HG02970 (cell line): ENCODE measurements around the gene DLG2.
"Not testable (repeated sequence)": the region's sequence is repeated elsewhere in the genome, so short reads cannot be mapped to it uniquely, and the experiment has no call there.

Experiments used
- ATAC-seq: cut with Tn5 transposase; IDR thresholded peaks from one replicate; pipeline ENCODE4 v1.9.1; 2021; ENCODE audit warnings: mild to moderate bottlenecking, moderate library complexity, moderate number of reproducible peaks; ENCODE audit not compliant: unreplicated experiment, low FRiP score

Gene DLG2

GRCh38 chr11:85355921-85356320, 271.2 kb downstream of the DLG2 start:
- no peak for ATAC-seq

DNA sequence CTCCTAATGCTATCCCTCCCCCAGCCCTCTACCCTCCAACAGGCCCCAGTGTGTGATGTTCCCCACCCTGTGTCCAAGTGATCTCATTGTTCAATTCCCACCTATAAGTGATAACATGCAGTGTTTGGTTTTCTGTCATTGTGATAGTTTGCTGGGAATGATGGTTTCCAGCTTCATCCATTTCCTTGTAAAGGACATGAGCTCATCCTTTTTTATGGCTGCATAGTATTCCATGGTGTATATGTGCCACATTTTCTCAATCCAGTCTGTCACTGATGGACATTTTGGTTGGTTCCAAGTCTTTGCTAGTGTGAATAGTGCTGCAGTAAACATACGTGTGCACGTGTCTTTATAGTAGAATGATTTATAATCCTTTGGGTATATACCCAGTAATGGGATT, 277.6 kb downstream of the DLG2 start:
- ATAC-seq = not testable (repeated sequence)

DNA sequence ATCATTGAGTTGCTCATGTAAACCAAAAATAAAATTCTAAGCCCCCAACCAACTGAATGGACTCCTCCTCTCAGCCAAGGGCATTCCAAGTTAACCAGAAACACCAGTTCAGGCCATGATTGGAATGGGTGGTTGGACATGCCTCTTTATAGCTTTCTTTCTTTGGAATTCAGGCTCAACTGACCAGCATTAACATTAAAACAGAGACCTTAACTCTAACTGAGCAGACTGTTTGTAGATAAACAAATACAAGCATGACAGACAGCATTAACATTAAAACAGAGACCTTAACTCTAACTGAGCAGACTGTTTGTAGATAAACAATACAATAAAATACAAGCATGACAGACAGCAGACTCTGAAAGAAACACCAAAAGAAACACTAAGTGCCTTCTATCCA, 278.2 kb downstream of the DLG2 start:
- ATAC-seq = no peak

GRCh38 chr11:85347291-85347690, 279.9 kb downstream of the DLG2 start:
- no peak for ATAC-seq

DNA sequence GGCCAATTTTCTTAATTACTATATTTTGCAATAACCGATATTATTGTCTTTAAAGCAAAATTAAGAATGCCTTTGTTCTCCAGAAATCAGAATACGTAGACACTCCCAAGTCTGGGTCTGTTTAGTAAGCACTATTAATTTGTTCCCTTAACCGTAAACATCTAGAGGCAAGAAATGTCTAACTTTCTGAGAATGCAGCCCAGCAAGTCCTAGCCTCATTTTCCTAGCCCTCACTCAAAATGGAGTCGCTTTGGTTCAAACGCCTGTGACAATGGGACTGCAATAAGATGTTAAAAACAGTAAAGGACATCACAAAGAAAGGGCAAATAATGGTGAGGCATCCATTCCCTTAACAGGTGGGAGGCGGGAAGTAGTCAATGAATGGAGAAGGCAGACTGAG, 280.7 kb downstream of the DLG2 start:
- ATAC-seq = no peak

GRCh38 chr11:85340846-85341245, 286.3 kb downstream of the DLG2 start:
- not testable (repeated sequence) for ATAC-seq

DNA sequence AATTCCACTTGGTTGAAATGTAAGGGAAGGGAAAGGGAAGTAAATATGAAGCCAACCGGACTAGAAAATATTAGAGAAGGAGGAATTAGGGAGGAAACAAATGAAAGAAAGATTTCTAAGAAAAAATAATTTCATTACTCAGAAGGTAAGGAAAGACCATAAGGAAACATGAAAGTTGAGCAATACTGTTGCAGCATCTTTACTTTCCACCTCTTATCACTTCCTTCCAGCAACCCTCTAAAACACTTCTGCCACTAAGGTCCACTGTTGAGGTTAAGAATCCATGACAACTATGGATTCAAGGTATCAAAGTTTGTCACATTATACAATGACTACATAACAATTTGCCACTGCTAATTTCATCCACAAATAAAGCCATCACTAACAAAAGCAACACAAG, 308.6 kb downstream of the DLG2 start:
- ATAC-seq = no peak

GRCh38 chr11:85316967-85317366, 310.2 kb downstream of the DLG2 start:
- ATAC-seq = peak; percentile 97

DNA sequence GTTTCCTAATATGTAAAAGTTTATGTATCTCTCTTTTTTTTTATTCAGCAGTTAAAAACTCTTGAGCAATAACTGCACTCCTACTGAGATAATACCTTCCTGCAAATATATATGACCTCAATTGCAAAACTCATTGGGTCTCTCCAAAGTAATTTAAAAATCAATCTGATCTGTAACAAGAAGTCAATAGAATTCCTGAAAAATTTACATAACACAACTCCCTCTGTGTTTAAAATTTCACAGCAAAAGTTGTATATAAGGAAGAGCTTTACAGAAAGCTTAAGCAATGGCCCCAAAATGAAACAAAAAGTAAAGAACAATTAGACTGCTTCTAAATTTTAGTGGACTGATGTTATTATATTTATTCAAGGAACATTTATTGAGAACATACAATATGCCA, 313.4 kb downstream of the DLG2 start:
- ATAC-seq = no peak

GRCh38 chr11:85310479-85310878, 316.7 kb downstream of the DLG2 start:
- no peak for ATAC-seq

- ATAC-seq = no peak
Measured at GRCh38 chr11:85307366-85307765, 319.8 kb downstream of the DLG2 start.

DNA sequence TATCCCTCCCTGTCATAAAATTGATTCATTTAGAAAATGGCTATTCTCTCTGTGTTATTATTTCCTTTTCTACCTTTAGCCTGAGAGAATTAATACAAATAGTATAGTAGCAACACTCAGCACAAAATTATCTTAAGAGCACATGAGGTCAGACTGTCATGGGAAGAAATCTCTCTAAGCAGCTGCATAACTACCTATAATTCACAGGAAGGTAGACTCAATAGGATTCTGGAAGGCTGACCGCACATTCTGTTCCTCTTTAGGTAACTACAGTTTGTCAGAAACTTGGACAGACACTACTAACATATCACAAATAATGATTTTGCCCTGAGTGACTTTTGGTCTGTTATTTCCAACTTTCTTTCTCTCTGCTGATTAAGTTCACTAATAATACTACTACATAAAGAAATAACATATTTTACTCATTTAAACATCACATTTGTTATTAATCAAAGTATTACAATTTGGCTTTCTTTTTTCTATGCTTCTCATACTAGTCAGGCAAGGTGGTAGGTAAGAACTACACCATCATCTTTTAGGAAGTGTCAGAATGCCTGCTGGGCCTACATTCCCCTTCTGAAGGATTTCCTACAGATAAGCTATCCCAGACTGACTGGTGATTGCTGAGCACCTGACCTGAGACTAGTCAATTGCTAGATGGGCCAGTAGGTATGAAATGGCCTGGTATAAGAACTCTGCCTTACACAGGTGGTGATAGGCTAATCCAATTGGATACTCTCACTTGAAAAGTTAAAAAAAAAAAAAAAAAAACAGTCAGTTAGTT, 325.1 kb downstream of the DLG2 start:
- no peak for ATAC-seq

DNA sequence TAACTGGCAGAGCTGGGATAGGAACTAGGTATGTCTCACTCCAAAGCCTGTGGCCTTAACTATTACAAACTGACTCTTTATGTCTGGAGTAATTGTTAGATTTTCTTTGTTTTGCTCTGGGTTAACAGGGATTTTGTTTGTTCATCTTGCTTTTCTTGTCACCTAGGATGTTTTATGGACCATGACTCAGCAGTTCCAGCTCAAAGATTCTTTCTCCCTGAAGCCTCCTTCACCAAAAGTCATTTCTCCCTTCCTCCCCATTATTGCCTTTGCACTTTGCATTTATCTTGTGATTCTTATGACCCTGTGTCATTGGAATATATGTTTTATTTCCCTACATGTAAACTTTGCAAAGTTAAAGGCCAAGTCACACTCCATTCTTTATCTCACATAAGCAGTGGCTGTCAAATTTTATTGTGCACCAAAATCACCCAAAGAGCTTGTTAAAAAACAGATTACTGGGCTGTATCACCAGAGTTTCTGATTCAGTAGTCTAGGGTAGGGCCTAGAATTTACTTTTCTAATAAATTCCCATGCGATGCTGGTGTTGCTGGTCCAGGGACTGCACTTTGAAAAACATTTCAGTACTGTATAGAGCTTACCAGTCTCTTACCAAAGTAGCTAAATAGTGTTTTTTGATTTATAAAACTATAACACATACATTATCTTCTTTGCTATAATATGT, 327.7 kb downstream of the DLG2 start:
- no peak for ATAC-seq

- no peak for ATAC-seq
Measured at GRCh38 chr11:85295694-85296271, 331.4 kb downstream of the DLG2 start.

- ATAC-seq = no peak
Measured at GRCh38 chr11:85281550-85281949, 345.6 kb downstream of the DLG2 start.

- ATAC-seq = no peak
Measured at GRCh38 chr11:85279267-85279666, 347.9 kb downstream of the DLG2 start.

DNA sequence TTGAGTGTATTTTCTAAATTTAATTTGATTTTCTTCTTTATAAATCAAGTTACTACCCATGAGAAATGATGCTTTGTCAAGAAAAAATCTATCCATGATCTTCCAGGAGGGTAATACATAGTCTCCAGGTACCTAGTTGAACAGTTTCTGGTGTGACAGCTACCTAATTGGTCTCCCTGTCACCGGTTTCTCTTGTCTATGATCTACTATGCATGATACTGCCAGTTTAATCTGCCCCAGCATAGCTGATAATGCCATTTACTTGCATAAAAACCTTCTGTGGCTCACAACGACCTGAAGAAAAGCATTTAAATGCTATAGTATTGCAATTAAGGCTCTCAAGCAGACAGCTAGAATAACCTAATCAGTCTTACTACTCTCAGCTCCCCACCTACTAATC, 349.5 kb downstream of the DLG2 start:
- ATAC-seq = no peak

DNA sequence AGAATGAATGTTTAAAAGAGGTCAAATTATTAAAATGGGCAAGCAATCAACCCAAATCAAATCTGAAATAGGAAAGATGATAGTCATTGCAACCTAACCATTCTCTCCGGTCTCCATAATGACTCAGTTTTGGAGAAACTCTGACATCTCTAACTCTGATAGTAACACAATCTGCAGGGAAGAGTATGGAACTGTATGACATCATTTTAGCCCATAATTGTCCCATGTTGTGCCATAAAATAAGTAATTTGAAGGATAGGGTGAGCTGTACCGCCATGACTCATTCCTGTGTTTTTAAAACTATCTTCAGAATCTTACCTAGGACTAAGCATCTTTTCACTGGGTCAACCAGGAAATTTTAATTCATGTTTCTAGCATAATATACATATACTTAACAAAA, 350.8 kb downstream of the DLG2 start:
- ATAC-seq = no peak

DNA sequence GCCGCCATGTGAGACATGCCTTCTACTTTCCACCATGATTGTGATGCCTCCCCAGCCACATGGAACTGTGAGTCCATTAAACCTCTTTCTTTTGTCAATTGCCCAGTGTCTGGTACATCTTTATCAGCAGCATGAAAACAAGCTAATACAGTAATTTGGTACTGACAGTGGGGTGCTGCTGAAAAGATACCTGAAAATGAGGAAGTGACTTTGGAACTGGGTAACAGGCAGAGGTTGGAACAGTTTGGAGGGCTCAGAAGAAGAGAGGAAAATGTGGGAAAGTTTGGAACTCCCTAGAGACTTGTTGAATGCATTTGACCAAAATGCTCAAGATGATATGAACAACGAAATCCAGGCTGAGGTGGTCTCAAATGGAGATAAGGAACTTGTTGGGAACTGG, 356.8 kb downstream of the DLG2 start:
- ATAC-seq = not testable (repeated sequence)

GRCh38 chr11:85269109-85269508, 358.0 kb downstream of the DLG2 start:
- no peak for ATAC-seq

GRCh38 chr11:85266646-85267045, 360.5 kb downstream of the DLG2 start:
- ATAC-seq = no peak

GRCh38 chr11:85263328-85263727, 363.8 kb downstream of the DLG2 start:
- no peak for ATAC-seq
